Stimulated activated CD4-positive, alpha-beta T cell treated with anti-CD3 and anti-CD28 coated beads, TNF-alpha, amount 100 ng/mL, for 1 hour (primary cell): ENCODE results near the gene CRNKL1.

ENCODE experiments used
- DNase-seq, 3 donors: peaks; one replicate each; pipeline ENCODE4 v3.0.0-alpha.2; 2020; ENCODE audit warnings: low read depth in 3 of 3, low spot score in 1 of 3

CRNKL1 gene

GRCh38 chr20:20052074-20052970 is at the start of gene CRNKL1, which contains the start of gene CFAP61:
TSS of gene CRNKL1 (minus strand) at chr20:20052466. CDS start at chr20:20052342, 124 bp downstream.
TSS of gene CFAP61 (plus strand) at chr20:20052532. CDS start at chr20:20056654, 4,122 bp downstream.
- peak; percentile 92 to 94 (median 93) for DNase-seq

- DNase-seq, result no peak
These were observed 48.6 kb upstream of the CRNKL1 start for GRCh38 chr20:20100881-20101280.

GRCh38 chr20:20096421-20096820 is 44.2 kb upstream of the CRNKL1 start:
- no peak for DNase-seq

GRCh38 chr20:20095114-20095872 is 43.0 kb upstream of the CRNKL1 start:
- no peak for DNase-seq

- DNase-seq, result no peak
These were observed 42.1 kb upstream of the CRNKL1 start for GRCh38 chr20:20094410-20094809.

GRCh38 chr20:20092827-20093226 is 40.6 kb upstream of the CRNKL1 start:
- no peak for DNase-seq

- no peak for DNase-seq
These were observed 37.7 kb upstream of the CRNKL1 start for GRCh38 chr20:20089939-20090338.

- no peak for DNase-seq
These were observed 36.8 kb upstream of the CRNKL1 start for GRCh38 chr20:20089018-20089417.

- DNase-seq, result no peak
These were observed 33.5 kb upstream of the CRNKL1 start for GRCh38 chr20:20085812-20086211.

- DNase-seq, result no peak
These were observed 32.8 kb upstream of the CRNKL1 start for GRCh38 chr20:20085071-20085470.

GRCh38 chr20:20084296-20084752 is 32.1 kb upstream of the CRNKL1 start:
- DNase-seq, result no peak

- DNase-seq, result no peak
These were observed 31.5 kb upstream of the CRNKL1 start for GRCh38 chr20:20083807-20084206.

GRCh38 chr20:20079102-20079784 is 27.0 kb upstream of the CRNKL1 start:
- no peak for DNase-seq

GRCh38 chr20:20078041-20078440 is 25.8 kb upstream of the CRNKL1 start:
- DNase-seq, result no peak

- no peak for DNase-seq
These were observed 24.2 kb upstream of the CRNKL1 start for GRCh38 chr20:20076297-20077065.

- no peak for DNase-seq
These were observed 22.8 kb upstream of the CRNKL1 start for GRCh38 chr20:20075032-20075431.

GRCh38 chr20:20073801-20074371 is 21.6 kb upstream of the CRNKL1 start:
- no peak for DNase-seq

- DNase-seq, result no peak
These were observed 18.8 kb upstream of the CRNKL1 start for GRCh38 chr20:20070871-20071726.

GRCh38 chr20:20065361-20065760 is 13.1 kb upstream of the CRNKL1 start:
- no peak for DNase-seq
